OCI-LY1 (cell line): ENCODE measurements around the gene IFNK.

Experiments used
- CTCF ChIP-seq: fragments of 200-600 bp; sonication (generic), shearing (Covaris generic); IDR thresholded peaks from 2 replicates; pipeline ENCODE4 v1.5.1; 2017; ENCODE audit warnings: mild to moderate bottlenecking, antibody characterized with exemption, low read length, moderate library complexity, mixed read lengths
- EZH2 ChIP-seq: fragments of 200-600 bp; sonication (generic), shearing (Covaris generic); IDR thresholded peaks from 2 replicates; pipeline ENCODE4 v1.8.0; 2017; ENCODE audit warnings: borderline replicate concordance, mixed run types, mild to moderate bottlenecking, antibody characterized with exemption, low read length, moderate library complexity, mixed read lengths

- TF ChIP-seq CTCF (no peak), EZH2 (no peak)
These were observed 9.2 kb downstream of the IFNK start for GRCh38 chr9:27533311-27533710.
